Thymus (tissue), 14 donors: ENCODE results near the gene NDE1. TPM values are rescaled to one million over a fixed set of nuclear protein-coding genes. Genes with fewer than 3 reads are reported as not detected.
"Not testable (repeated sequence)": the region's sequence is repeated elsewhere in the genome, so short reads cannot be mapped to it uniquely, and the experiment has no call there.

Experiments
- DNase-seq, 9 donors: peaks; one replicate each; pipeline ENCODE4 v3.0.0-alpha.2; 2013; ENCODE audit warnings: low spot score in 9 of 9, low read depth in 6 of 9, missing footprints in 1 of 9
- H3K27ac ChIP-seq, 2 donors: one replicate each; pipeline ENCODE4 v1.5.1; 2013; ENCODE audit warnings: control low read depth in 1 of 2, low read depth in 1 of 2, low read length in 1 of 2, mild to moderate bottlenecking in 1 of 2, moderate library complexity in 1 of 2
- H3K27me3 ChIP-seq, 2 donors: one replicate each; pipeline ENCODE4 v1.5.1; 2013; ENCODE audit warnings: low read length in 1 of 2; ENCODE audit not compliant: control insufficient read depth in 2 of 2, insufficient read depth in 1 of 2
- H3K36me3 ChIP-seq, 2 donors: one replicate each; pipeline ENCODE4 v1.5.1; 2013; ENCODE audit warnings: low read length in 1 of 2, mild to moderate bottlenecking in 1 of 2, moderate library complexity in 1 of 2; ENCODE audit not compliant: control insufficient read depth in 2 of 2, insufficient read depth in 2 of 2
- H3K4me1 ChIP-seq, 2 donors: one replicate each; pipeline ENCODE4 v1.5.1; 2013; ENCODE audit warnings: low read length in 2 of 2; ENCODE audit not compliant: control insufficient read depth in 2 of 2, insufficient read depth in 2 of 2
- H3K4me3 ChIP-seq, 2 donors: one replicate each; pipeline ENCODE4 v1.5.1; 2013; ENCODE audit warnings: low read length in 2 of 2, control low read depth in 1 of 2, mild to moderate bottlenecking in 1 of 2
- H3K9me3 ChIP-seq, 2 donors: one replicate each; pipeline ENCODE4 v1.5.1; 2013; ENCODE audit warnings: low read length in 1 of 2, mild to moderate bottlenecking in 1 of 2; ENCODE audit not compliant: control insufficient read depth in 2 of 2, insufficient read depth in 1 of 2
- WGBS: extraction: QIAGEN DNeasy Blood & Tissue Kit; methylation state at CpG from one replicate; pipeline ENCODE4 v1.1.7; 2013; 5-methylcytosine and 5-hydroxymethylcytosine counted together
- long read RNA-seq, 10 donors: transcript quantifications; one replicate each; lab custom pipeline, GENCODE V29; 2026
- polyA plus RNA-seq: library from polyadenylated mRNA; stranded (reverse); fragments of 200-250 nt; gene quantifications from one replicate; pipeline ENCODE4 v1.2.3, GENCODE V29; 2013
- total RNA-seq: library from RNA; stranded (reverse); fragments of 120-200 nt; gene quantifications from one replicate; pipeline ENCODE4 v1.2.4, GENCODE V29; 2013
- donor health status: healthy.

NDE1 gene
- total RNA-seq (33.3 TPM), polyA plus RNA-seq (25.1 TPM)
- long read RNA-seq, donor 1, partial matches to known transcripts: 0 of 1 reads
- long read RNA-seq, donor 1, other reads (novel, unspliced or antisense): 0 of 1 reads
- long read RNA-seq, donor 2: 0 reads
- long read RNA-seq, donor 3, partial matches to known transcripts: 0 of 2 reads
- long read RNA-seq, donor 3, other reads (novel, unspliced or antisense): 0 of 2 reads
- long read RNA-seq, donor 4, partial matches to known transcripts: 5 of 9 reads
- long read RNA-seq, donor 4, other reads (novel, unspliced or antisense): 0 of 9 reads
- long read RNA-seq, donor 5, partial matches to known transcripts: 7 of 12 reads
- long read RNA-seq, donor 5, other reads (novel, unspliced or antisense): 0 of 12 reads
- long read RNA-seq, donor 6, partial matches to known transcripts: 5 of 8 reads
- long read RNA-seq, donor 6, other reads (novel, unspliced or antisense): 0 of 8 reads
- long read RNA-seq, donor 7, partial matches to known transcripts: 13 of 15 reads
- long read RNA-seq, donor 7, other reads (novel, unspliced or antisense): 0 of 15 reads
- long read RNA-seq, donor 8, partial matches to known transcripts: 0 of 1 reads
- long read RNA-seq, donor 8, other reads (novel, unspliced or antisense): 0 of 1 reads
- long read RNA-seq, donor 9, partial matches to known transcripts: 0 of 3 reads
- long read RNA-seq, donor 9, other reads (novel, unspliced or antisense): 0 of 3 reads
- long read RNA-seq, donor 10, partial matches to known transcripts: 0 of 4 reads
- long read RNA-seq, donor 10, other reads (novel, unspliced or antisense): 0 of 4 reads

GRCh38 chr16:15650019-15650697 lies at the start of gene NDE1:
TSS of gene NDE1 (plus strand) at chr16:15650245. CDS start at chr16:15664779, 14,534 bp downstream.
- peaks cover 10 to 12% of the 10 kb centered on the region in 2 donors for H3K36me3 ChIP-seq
- peaks cover 0 to 8% of the 10 kb centered on the region in 2 donors for H3K4me1 ChIP-seq
- H3K9me3 ChIP-seq: no peaks in the 10 kb centered on the region
- no peaks in the 10 kb centered on the region for H3K27me3 ChIP-seq
- peak within 1 kb of the TSS; percentile 84 to 92 for H3K27ac ChIP-seq
- H3K4me3 ChIP-seq: peak within 1 kb of the TSS; percentile 96 to 98
- under 1% methylated on average over 71 of the region's 71 CpGs for WGBS
- peak in 7 of 9 donors; percentile 70 to 90 (median 81) for DNase-seq

- no peaks in the 10 kb centered on the region for H3K27me3 ChIP-seq
- H3K4me1 ChIP-seq: no peaks in the 10 kb centered on the region
- H3K4me3 ChIP-seq: no peak overlapping the region
- H3K36me3 ChIP-seq: peaks cover 91 to 92% of the 10 kb centered on the region in 2 donors
- no peaks in the 10 kb centered on the region for H3K9me3 ChIP-seq
- 96% methylated on average over 9 of the region's 9 CpGs for WGBS
- no peak for DNase-seq
- no peak overlapping the region for H3K27ac ChIP-seq
Observed at GRCh38 chr16:15601212-15601879, 48.7 kb upstream of the NDE1 start.

GRCh38 chr16:15602285-15603044 lies 47.6 kb upstream of the NDE1 start:
- 99% methylated on average over 23 of the region's 23 CpGs for WGBS

DNA sequence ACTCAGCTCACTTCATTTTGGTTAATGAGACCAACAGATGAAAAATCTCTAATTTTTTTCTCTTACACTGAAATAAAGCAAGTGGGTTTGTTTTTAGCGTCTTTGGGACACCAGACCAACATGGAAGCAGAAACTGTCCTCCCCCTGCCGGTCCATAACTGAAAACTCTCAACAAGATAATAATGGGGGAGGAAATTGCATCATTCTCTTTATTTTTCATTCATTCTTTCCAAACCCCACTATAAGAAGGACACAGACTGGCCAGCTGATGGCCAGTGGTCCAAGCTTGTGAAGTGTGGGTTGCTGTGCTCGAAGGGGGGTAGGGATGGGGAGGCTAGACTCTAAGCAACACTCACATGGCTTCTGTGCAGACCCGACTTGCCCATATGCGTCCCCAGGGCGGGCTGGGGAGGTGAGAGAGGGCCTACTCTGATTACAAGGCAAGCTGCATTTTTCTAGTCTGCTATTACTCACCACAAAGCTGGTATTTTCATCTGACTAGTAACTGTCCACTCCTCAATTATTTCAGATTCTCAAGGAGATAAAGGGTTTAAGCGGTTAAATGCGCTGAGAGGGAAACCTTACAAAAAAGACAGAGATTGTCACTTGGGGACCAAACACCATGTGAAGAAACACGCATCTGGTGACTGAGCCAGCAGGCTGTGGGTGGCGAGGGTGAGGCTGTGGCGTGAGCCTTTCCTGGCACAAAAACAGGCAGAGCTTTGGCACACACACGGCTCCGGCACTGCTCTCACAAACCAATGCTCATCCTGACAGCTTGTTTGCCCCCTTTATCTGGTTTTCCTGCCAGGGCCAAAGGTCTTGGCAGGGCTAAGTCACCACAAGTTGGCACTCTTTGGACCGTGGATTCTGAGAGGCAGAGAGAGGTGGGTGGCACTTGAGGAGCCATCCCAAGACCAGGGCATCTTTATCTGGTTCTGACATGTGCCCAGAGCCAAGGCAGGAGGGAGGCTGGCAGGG lies 45.3 kb upstream of the NDE1 start:
- Histone ChIP-seq H3K27ac (no peak overlapping the region), H3K9me3 (no peaks in the 10 kb centered on the region), H3K36me3 (peaks cover 85% of the 10 kb centered on the region in 2 donors), H3K4me1 (no peaks in the 10 kb centered on the region), H3K4me3 (no peak overlapping the region), H3K27me3 (no peaks in the 10 kb centered on the region)
- WGBS: 97% methylated on average over 14 of the region's 14 CpGs
- DNase-seq: no peak

More at GRCh38 chr16:15602285-15603044, 47.6 kb upstream of the NDE1 start:
- no peak for DNase-seq
- Histone ChIP-seq H3K9me3 (no peaks in the 10 kb centered on the region), H3K4me1 (no peaks in the 10 kb centered on the region), H3K36me3 (peaks cover 89 to 92% of the 10 kb centered on the region in 2 donors), H3K27me3 (no peaks in the 10 kb centered on the region), H3K4me3 (no peak overlapping the region), H3K27ac (no peak overlapping the region)

- Histone ChIP-seq H3K9me3 (no peaks in the 10 kb centered on the region), H3K27ac (no peak overlapping the region), H3K4me3 (no peak overlapping the region), H3K36me3 (peaks cover 82 to 85% of the 10 kb centered on the region in 2 donors), H3K27me3 (no peaks in the 10 kb centered on the region), H3K4me1 (no peaks in the 10 kb centered on the region)
- WGBS: 97% methylated on average over 13 of the region's 13 CpGs
- DNase-seq: no peak
Observed at GRCh38 chr16:15605839-15606517, 44.1 kb upstream of the NDE1 start.

- DNase-seq: no peak
- no peaks in the 10 kb centered on the region for H3K27me3 ChIP-seq
- no peak overlapping the region for H3K4me3 ChIP-seq
- no peaks in the 10 kb centered on the region for H3K9me3 ChIP-seq
- WGBS: 92% methylated on average over 5 of the region's 5 CpGs
- no peaks in the 10 kb centered on the region for H3K4me1 ChIP-seq
- no peak overlapping the region for H3K27ac ChIP-seq
- H3K36me3 ChIP-seq: peaks cover 79 to 82% of the 10 kb centered on the region in 2 donors
Observed at GRCh38 chr16:15606518-15607220, 43.4 kb upstream of the NDE1 start.

- not testable (repeated sequence) for H3K9me3 ChIP-seq, DNase-seq, H3K4me3 ChIP-seq, H3K4me1 ChIP-seq, H3K27me3 ChIP-seq, H3K27ac ChIP-seq
- peaks cover 79 to 82% of the 10 kb centered on the region in 2 donors for H3K36me3 ChIP-seq
- 93% methylated on average over 12 of the region's 12 CpGs for WGBS
Observed at GRCh38 chr16:15607221-15607699, 42.8 kb upstream of the NDE1 start.
